ENCODE data around the gene FADS2. TPM values are rescaled to one million over a fixed set of nuclear protein-coding genes. Genes with fewer than 3 reads are reported as not detected.
A peak's percentile ranks its signal among the peaks of the same experiment; 100 is the strongest.

The FADS2 gene
- total RNA-seq, 1 experiment from 2014 or later = 48.8 TPM

- no peak for DNase-seq (ENCODE audit: low read depth)
Measured at GRCh38 chr11:61795876-61796526, 32.1 kb upstream of the FADS2 start.

DNA sequence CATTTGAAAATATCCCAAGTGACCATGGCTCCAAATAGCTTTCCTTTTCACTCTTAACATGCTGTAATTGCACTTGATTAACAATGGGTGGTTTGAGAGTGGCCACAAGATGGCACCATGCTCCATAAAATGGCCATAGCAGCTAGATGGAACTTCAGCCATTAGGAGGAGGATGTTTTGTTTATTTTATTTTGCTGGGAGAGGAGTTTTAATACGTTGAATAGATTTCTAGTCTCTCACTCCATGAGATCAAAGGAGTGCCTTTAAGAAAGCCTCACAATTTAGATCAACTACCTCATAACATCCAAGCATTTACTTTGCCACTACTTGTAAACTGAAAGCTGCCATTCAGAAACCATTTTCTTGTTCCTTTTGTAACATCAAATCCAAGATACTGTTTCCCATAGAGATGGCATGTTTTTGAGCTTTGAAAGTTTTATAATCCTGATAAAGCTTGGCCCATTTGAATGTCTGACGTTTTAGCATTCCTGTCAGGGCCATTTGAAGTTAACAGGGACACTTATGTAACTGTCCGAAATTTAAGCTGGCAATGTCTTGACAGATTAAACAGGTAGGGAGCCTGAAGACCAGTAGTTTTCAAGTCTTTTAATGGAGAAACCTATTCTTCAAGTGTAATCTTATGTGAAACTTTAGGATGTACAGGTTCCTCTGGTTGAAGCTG, 30.7 kb upstream of the FADS2 start:
- peak; percentile 78 for DNase-seq (ENCODE audit: low read depth)

DNA sequence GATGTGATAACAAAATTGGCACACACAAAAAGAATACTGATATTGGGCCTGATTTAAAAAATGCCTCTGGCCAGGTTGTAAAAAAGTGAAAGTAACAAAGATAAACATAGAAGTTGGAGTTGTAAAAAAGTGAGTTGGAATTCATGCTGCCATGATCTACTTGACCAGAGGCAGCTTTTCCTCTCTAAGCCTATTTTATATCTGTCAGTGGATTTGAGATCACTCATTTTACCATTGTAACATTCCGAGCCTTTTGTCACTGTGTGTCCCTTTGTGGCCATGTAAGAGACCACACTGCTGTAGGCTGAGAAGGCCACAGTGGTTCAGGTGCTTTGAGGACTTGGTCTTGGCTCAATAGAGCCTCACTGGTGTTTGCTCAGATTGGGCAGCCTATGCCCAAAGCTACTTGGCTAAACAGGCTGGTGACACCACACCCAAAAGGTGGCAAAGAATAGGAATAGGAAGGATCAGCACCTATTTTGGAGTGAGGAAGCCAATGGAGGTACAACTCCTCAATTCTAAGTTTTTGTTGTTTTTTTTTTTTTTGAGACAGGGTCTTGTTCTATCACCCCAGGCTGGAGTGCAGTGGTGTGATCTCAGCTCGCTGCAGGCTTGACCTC, 28.3 kb upstream of the FADS2 start:
- no peak for DNase-seq (ENCODE audit: low read depth)

DNA sequence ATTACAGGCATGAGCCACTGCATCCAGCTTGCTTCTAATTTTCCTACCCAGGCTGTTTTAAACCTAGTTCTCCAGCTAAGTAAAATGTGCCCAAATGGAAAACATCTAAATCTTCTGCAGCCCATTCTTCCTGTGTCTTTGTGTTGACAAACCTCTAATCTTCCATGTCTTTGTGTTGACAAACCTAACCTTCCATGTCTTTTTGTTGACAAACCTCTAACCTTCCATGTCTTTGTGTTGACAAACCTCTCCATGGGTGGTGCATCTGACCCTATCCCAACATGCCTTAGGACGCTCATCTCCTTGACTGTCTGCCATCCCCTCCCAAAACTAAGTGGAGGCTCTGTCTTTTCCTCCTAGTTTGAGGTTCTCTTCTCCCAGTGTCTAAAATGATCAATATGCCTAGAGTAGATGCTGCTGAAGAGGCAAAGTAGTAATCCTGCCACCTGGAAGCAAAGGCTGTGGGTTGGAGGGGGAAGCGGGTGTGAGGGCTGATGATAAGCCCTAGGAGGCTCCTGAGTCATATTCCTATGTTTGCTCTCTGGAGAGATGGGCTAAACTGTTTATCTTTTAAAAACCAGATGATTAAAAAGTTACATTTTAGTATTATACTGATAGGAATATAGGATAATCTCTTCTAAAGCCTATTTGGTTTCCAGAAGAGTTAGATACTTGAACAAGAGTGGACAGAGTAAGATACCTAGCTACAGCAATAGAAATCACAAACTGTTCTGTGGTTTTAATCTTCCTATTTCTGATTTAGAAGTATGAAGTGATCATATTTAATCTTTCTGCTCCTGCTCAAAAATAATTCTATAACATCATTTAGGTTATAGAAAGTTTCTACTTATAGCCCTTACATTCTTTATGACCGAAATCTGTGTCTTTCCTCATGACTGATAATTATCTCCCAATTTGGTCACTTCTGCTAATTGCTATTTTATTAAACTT, 27.5 kb upstream of the FADS2 start:
- DNase-seq (ENCODE audit: low read depth) = no peak

- DNase-seq (ENCODE audit: low read depth) = no peak
Measured at GRCh38 chr11:61802605-61803004, 25.5 kb upstream of the FADS2 start.

DNA sequence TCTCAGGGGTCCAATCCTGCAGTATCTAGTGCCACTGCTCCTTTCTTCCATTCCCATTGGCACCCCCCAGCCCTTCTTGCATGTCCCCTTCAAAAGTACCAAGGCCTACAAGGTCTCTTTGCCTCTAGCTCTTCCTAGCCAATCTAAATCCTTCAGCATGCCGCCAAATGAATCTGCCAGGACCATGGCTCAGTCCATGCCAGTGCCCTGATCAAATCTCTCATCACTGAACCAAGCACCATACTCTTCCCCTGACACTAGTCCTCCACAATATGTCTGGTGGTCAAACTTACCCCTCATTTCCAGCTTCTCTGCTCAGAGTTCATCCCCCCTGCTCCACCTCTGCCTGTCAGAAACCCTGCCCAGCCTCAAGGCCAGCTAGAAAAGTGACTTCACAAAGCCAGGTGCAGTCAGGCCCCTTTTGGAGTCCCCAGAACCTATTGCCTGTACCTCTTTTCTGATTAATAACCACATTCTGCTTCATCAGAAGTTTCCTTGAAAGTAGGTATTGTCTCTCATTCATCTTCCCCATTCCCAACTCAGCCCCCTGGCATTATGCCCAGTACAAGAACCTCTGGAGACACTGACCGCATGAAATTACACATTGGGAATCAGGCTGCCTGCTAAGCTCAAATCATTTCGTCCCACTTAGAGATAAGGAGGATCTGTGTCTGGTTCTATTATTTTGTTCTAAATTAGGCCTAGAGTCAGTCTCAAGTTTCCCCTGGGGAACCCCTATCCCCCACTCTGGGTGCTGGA, 24.0 kb upstream of the FADS2 start:
- no peak for DNase-seq (ENCODE audit: low read depth)

DNA sequence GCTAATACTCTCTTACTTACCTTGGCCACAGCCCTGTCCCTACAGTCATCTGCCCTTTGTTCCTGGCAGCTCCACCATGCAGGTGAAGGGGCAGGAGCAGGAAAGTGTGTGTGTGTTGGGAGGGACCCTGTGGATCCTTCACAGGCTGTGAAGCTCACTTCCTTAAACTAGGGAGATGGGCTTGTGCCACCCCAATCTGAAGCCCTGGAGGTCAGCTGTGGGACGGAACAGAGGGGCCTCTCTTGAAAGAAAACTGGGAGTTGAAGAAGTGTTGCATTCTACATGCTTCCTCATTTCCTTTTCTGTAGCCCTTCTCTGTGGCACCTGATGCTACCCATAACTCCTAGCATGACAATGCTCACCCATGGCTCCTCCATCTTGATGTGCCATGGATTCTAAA, 23.0 kb upstream of the FADS2 start:
- no peak for DNase-seq (ENCODE audit: low read depth)

DNA sequence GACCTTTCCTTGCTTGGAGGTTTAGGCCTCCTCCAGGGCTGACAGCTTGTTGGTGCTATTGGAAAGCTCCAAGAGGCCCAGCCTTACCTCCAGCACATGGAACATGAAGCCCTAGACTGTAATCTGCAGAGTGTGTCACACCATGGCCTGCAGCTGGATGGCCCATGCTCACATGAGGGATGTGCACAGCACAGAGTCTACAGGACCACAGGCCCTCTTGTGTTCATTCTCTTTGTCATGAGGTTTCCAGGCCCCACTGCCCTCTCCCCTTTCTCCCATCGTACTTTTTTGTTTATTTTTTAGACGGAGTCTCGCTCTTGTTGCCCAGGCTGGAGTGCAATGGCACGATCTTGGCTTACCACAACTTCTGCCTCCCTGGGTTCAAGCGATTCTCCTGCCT, 21.3 kb upstream of the FADS2 start:
- DNase-seq (ENCODE audit: low read depth) = no peak

DNA sequence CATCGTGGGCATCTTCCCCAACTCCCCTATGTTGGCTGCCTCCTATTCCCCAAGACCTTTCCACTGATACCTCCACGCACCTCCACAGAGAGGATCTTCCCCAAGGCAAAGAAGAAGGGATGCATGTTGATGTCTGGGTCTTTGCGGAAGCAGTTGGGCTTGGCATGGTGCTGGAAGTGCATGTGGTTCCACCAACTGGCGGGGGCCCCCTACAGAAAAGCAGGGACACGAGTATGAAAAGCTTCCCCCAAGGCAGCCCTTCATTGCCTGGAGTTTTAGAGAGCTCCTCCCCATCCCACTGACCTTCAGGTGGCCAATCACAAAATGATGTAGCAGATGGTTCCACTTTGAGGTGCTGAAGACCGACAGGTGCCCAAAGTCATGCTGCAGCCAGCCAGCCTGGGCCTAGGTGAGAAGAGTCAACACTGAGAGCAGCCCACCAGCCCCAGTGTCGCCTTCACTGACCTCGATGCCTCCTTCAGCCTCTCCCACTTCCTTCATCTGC, 17.4 kb upstream of the FADS2 start:
- DNase-seq (ENCODE audit: low read depth) = no peak

GRCh38 chr11:61811831-61812230, 16.3 kb upstream of the FADS2 start:
- no peak for DNase-seq (ENCODE audit: low read depth)

- no peak for DNase-seq (ENCODE audit: low read depth)
Measured at GRCh38 chr11:61812736-61813411, 15.2 kb upstream of the FADS2 start.

DNA sequence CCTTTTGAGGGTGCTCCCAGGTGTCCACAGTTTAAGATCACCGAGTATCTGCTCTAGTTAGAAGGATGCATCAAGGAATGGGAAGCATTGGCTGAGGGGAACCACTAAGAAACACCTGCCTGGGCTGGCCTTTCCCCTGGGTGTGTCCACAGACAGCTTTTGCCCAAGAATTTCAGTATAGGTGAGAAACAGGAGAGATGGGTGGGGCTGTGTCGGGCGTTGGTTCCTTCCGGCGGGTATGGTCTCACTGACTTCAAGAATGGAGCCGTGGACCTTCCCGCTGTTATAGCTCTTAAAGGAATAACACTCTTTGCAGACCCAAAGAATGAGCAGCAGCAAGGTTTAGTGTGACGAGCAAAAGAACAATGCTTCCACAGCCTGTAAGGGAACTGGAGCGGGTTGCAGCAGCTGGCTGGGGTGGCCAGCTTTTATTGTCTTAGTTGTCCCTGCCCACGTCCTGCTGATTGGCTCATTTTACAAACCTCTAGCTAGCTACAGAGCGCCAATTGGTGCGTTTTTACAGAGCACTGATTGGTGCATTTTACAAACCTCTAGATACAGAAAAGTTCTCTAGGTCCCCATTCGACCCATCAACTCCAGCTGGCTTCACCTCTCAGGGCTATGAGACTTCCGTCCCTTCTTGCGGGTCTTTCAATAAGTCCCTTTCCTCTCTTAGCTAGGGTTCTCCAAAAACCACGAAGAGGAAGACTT, 13.7 kb upstream of the FADS2 start:
- DNase-seq (ENCODE audit: low read depth) = peak; percentile 51

GRCh38 chr11:61814958-61815789, 12.9 kb upstream of the FADS2 start:
- DNase-seq (ENCODE audit: low read depth) = peak; percentile 96

DNA sequence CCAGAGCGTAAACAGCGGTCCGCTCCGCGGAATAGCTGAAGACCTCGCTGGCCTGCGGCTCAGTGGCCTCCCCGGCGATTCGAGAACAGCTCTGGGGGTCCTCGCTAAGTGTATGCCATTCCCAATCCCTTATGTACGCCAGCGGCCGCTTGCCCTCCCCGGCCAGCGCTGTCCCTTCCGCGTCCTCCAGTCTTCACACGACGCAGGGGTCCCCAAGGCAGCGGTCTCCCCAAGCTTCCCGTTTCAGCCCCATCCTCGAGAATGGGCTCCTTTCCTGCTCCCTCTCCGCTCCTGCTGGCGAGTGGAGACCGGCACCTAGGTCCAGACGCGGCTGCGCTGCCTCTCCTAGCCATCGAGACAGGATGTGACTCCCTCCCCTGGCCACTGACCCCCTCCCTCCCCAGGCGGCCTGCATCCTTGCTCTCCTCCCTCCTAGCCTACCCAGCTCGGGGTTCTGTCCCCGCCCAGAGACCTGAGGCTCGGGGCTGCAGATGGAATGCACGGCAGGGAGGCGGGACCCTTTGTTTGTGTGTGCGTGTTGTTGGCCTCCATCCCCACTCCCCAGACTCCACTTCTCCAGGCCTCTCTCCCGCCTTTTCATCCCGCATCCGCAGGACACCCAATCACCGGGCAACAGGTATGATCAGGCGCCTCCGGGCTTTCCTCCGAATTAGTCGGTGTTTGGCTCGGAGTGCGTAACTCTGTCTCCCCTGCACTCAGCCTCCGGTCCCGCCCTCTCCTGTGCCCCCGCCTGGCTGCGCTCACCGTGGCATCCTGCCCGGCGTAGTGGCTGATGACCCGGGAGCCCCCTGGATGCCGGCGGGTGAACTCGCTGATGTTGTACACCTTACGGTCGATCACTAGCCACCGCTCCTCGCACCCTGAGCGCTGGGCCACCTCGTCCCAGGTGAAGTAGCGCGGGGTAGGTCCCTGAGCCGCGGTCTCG, 12.0 kb upstream of the FADS2 start:
- DNase-seq (ENCODE audit: low read depth) = peak; percentile 84

DNA sequence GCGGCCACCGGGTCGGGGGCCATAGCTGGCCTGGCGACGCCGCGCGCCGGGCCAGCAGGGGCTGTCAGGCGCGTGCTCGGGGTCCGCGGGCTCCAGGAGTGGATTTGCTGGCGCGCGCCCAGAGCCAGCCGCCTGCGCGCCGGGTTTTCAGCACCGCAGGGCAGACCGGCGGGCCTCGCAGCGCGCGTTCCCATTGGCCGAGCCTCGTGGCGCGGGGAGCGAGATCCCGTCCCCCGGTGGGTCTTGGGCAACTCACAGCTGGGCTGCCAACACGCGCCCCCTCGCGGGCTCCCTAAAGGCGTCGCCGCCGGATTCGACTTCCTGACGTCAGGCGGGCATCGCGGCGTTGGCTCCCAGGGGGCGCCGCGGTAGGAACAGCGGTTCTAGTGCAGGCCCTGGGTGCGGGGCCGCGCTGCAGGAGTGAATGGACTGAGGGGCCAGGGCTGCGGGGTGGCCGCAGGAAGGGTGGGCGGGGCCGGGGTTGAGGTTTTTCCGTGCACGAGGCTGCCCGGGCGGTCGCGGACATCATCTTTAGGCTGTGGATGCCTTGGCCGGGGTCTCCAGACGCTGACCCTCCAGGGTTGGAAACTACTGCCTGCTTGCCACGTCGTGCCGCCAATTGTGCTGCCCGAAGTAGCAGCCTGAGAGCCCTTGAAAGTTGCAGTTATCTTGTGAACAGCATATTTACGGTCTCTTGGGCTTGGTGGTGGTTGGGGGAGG, 11.2 kb upstream of the FADS2 start, which contains the start of gene FADS1:
Gene FADS1, minus strand, starts transcription at position 268 of the 720 bp plus-strand sequence. Its CDS starts 74 bp downstream, at position 194.
- DNase-seq (ENCODE audit: low read depth) = peak; percentile 89

GRCh38 chr11:61817471-61818202, 10.5 kb upstream of the FADS2 start:
- no peak for DNase-seq (ENCODE audit: low read depth)

Data from RPMI7951 (cell line).